Putamen (tissue), 1 donor: ENCODE measurements around the gene RYR2.
A peak's percentile ranks its signal among the peaks of the same experiment; 100 is the strongest.
"Not testable (repeated sequence)": the region's sequence is repeated elsewhere in the genome, so short reads cannot be mapped to it uniquely, and the experiment has no call there.

Source experiments
- DNase-seq: peaks from one replicate; pipeline ENCODE4 v3.0.0-alpha.2; 2016; ENCODE audit warnings: low spot score

Gene RYR2

DNA sequence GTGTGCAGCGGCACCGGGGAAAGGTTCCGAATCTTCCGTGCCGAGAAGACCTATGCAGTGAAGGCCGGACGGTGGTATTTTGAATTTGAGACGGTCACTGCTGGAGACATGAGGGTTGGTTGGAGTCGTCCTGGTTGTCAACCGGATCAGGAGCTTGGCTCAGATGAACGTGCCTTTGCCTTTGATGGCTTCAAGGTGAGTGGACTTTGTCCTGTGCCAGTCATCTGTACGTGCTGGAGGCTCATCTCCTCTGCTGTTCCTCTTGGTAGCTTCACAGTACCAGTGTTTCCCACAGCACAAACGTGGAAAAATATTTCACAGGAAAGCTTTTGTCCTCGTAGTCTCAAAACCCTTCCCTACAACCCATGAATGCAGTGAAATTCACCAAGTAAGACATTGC is 524.6 kb downstream of the RYR2 start:
- no peak for DNase-seq

DNA sequence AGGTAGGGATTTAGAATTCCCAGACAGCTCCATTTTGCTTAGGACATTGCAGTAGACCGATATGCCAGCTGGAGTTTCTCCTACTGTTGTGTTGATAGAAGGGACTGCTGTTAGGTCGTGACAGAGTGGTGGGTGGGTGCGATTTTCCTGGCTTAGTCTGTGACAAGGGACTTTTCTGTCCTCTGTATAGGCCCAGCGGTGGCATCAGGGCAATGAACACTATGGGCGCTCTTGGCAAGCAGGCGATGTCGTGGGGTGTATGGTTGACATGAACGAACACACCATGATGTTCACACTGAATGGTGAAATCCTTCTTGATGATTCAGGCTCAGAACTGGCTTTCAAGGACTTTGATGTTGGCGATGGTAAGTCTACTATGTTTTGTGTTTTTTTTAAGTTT is 527.0 kb downstream of the RYR2 start:
- DNase-seq: no peak

DNA sequence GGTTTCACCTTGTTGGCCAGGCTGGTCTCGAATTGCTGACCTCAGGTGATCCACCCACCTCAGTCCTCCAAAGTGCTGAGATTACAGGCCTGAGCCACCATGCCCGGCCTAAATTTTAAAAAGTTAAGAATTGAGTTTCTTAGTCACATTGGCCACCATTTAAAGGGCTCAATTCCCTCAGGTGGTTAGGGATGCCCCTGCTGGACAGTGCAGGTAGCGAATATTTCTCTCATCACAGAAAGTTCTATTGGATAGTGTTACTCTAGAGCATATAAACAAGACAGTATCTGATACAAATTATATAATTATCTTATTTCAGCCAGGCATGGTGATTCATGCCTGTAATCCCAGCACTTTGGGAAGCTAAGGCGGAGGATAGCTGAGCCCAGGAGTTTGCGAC is 528.5 kb downstream of the RYR2 start:
- DNase-seq: no peak

DNA sequence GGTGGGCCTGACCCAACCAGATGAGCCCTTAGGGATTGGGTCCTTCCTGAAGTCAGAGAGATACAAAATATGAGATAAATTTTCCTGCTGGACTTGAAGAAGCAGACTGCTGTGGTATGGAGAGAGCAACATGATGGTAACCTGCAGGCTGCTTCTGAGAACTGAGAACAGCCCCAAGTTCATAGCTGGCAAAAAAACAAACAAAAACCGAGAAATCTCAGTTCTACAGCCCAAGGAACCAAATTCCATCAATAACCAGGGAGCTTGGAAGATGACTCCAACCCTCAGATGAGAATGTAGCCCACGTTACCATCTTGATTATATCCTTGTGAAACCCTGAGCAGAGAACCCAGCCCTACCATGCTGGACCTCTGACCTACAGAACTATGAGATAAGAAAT is 532.6 kb downstream of the RYR2 start:
- DNase-seq: no peak

DNA sequence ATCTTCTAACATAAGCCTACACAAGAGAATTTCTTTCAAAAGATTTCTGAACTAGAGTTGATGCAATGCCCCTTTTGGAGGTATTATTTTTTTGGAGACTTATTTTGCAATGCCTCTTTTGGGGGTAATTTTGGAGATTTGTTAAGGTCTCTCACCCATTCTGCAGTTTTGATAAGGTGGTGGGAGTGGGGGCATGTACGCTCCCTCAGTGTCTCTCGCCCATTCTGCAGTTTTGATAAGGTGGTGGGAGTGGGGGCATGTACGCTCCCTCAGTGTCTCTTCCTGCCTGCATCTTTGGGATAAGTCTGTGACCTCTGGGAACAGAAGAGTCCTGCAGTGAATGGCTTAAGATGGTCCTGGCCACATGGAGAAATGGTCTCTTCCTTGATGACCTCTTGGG is 536.6 kb downstream of the RYR2 start:
- no peak for DNase-seq

DNA sequence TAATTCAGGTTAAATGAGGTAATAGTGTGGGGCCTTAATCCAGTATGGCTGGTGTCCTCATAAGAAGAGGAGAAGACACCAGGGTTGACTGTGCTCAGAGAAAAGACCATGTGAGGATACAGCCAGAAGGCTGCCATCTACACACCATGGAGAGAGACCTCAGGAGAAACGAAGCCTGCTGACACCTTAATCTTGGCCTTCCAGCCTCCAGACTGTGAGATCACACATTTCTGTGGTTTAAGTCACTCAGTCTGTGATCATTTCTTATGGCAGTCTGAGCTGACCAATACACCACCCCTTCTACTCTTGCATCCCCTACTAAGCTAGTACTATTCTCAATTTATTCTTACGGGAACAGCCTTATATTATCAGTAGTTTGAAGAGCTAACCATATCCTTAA is 538.7 kb downstream of the RYR2 start:
- DNase-seq: no peak

DNA sequence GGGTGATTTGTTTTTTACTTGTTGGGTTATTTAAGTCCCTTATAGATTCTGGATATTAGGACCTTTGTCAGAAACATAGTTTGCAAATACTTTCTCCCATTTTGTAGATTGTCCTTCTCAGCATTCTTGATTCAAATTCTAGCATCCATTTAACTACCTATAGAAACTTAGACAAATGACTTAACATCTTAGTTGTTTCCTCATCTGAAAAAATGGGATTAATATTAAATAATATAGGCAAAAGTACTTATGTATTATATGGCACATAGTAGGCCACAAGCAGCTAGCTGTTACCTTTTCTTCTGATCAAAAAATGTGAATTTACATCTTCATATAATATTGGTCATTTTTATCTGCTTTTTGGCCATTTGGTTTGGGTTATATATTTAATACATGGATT is 541.3 kb downstream of the RYR2 start:
- no peak for DNase-seq

DNA sequence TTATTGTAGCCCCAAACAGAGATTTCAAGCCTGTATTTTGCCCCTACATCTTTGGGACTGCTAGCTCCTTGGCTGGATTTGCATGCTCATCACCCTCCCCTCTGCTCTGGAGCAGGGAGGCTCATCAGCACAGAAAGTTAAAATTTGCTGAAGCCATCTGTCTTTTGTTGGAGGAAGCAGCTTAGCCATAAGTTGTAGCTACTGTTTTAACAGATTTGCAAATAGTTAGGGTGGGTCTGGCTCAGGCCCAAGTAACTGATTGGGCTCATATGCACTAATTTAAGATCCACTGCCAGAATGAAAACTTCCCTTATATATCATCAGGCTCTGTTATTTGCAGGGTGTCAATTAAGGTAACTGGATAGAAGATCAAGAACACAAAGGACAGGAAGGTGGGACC is 541.8 kb downstream of the RYR2 start:
- DNase-seq: no peak

DNA sequence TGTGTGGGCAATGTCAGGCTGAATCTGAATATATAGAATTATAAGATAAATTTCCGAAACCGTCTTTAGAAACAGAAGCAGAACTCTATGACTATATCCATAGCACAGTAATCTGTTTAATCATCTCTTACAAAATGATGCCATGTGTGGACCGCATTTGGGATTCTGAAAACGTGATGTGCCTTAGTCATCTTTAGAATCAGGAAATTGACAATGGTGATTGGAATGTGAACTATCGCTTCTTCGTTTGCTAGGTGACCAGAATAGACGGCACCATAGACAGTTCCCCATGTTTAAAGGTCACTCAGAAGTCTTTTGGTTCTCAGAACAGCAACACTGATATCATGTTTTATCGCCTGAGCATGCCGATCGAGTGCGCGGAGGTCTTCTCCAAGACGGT is 548.4 kb downstream of the RYR2 start:
- no peak for DNase-seq

DNA sequence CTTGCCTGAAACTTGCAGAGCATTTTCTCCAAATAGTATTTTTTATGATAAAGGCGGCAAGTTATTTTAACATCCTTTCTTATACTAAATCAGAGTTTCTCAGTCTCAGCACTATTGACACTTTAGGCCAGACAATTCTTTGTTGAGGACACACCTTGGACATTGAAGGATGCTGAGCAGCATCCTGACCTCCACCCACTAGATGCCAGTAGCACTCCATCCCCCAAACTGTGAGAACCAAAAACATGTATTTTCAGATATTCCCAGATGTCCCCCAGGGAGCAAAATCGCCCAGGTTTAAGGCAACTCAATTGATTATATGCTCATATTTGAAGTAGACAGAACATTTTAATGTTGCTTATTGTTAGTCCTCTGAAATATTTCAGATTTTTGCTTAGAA is 549.4 kb downstream of the RYR2 start:
- no peak for DNase-seq

DNA sequence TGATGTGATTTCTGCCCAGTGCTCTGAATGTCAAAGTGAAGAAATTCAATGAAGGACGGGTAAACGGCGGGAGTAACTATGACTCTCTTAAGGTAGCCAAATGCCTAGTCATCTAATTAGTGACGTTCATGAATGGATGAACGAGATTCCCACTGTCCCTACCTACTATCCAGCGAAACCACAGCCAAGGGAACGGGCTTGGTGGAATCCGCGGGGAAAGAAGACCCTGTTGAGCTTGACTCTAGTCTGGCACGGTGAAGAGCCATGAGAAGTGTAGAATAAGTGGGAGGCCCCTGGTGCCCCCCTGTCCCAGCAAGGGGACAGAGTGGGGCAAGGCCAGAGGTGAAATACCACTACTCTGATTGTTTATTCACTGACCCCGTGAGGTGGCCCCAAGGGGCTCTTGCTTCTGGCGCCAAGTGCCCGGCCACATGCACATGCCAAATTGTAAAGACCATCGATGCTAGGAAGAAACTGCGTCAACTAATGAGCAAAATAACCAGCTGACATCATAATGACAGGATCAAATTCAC is 561.1 kb downstream of the RYR2 start:
- DNase-seq: not testable (repeated sequence)

DNA sequence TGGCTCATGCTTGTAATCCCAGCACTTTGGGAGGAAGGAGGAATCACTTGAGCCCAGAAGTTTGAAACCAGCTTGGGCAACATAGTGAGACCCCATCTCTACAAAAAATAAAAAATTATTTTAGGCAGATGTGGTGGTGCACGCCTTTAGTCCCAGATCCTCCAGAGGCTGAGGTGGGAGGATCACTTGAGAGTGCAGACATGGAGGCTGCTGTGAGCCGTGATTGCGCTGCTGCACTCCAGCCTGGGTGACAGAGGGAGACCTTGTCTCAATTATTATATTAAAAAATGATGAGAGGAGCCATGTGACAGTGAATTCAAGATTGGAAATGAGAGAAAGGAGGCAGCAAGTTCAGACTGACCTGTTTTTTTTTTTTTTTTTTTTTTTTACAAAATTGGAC is 566.4 kb downstream of the RYR2 start:
- DNase-seq: no peak

DNA sequence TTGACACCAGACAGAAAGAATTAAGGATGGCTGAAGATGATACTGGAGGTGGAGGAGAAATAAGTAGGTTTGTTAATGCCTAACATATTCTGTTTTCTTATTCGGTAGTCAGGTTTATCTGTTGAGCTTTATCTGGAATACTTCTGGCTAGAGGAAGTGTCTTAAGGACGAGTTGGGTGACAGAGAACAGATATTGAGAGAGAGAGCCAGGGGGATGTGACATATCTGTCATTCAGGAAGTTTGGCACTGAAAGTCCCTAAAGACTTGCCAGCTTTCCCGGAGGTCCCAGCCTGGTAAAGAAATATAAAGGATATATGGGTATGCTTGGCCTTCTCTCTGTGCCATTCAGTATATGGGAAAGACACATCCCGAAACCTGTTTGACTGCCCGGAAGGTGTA is 568.2 kb downstream of the RYR2 start:
- DNase-seq: no peak

DNA sequence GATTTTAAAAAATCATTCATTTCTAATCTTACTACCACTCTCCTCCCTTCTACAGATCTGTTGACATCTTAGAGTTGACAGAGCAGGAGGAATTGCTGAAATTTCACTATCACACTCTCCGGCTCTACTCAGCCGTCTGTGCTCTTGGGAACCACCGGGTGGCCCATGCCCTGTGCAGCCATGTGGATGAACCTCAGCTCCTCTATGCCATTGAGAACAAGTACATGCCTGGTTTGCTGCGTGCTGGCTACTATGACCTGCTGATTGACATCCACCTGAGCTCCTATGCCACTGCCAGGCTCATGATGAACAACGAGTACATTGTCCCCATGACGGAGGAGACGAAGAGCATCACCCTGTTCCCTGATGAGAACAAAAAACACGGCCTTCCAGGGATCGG is 572.0 kb downstream of the RYR2 start:
- no peak for DNase-seq

DNA sequence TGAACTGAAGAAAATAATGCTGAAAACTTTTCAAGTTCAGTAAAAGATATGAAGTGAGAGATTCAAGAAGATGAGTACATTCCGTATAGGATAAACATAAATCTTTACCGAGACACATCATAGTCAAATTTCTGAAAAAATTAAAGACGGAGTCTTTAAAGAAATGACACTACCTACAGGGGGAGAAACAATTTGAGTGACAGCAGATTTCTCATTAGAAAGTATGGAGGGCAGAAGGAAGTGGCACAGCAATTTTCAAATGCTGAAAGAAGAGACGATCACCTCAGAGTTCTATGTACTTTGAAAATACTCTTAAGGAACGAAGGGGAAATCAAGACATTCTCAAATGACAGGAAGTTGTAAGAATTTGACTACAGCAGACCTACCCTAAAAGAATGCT is 577.6 kb downstream of the RYR2 start:
- DNase-seq: no peak

DNA sequence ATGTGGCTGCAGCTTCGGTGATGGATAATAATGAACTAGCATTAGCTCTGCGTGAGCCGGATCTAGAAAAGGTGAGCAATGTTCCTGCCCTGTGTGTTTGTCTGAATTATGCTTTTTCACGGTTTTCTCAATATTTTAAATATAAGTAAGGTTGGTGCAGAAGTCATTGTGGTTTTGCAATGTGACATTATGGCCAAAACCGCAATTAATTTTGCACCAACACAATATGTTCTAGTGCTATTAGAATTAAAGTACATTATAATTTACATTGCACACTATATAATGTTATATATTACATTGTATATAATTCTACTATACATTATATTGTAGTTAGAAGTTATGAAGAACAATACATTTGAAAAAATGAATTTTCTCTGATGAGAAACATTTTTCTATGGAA is 592.9 kb downstream of the RYR2 start:
- no peak for DNase-seq

DNA sequence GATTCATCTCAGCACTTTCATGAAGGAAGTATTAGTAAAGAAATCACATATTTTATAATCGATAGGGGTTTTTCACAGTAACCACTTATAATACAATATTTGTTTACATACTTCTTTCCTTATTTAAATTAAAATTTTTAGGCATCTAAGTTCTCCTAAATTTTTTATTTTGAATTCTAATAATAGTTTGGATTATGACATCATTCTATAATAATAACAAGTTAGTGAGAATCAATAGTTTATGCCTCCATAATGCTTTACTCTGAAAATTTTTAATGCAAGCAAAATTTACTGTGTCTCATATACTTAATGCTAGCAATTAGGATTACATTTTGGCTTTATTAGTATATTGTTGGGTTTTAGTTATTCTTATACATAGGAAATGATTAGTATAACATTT is 596.6 kb downstream of the RYR2 start:
- DNase-seq: no peak

DNA sequence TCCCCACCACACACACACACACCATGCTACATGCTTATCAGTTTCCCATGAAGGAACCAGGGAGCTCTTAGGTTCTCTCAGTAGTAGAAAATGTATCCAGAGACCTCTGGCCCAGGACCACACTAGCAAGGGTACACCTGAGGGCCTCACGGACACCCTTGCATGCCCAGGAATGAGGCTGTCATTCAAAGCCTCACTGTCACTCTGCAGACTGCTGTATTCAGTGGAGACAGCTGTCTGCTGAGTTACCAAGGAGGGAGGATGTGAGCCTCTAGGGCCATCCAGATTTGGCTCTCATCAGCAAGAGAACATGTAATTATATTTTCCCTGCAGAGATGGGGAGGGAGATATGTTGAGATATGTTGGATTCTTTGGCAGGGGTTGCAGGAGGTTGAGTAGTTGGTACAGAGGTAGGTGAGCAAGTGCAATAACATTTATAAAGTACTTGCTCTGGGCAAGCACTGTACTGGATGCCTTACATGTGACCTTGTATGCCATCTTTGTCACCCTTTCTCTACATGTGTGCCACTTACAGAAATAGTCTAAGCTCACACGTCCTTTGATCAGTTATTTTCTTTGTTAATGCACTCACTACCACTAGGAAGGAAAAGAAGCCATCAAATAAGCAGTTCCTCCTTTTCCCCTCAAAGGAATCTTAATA is 598.2 kb downstream of the RYR2 start:
- DNase-seq: no peak

DNA sequence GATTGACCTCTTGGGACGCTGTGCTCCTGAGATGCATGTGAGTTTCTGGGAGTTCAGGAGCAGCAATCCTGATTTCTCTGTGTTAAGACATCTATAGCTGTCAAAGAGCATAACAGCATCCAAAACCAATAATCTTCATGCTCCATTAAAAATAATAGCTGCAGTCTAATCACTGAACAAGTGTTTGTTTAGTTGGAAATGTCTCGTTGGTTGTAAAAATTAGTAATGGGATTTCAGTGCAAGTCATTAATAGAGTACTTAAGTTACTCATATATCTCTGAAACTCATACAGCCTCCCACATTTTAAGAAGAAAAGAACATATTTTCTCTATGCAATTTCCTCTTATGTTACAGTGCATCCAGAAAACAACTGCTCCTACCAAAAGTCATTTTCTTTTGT is 599.0 kb downstream of the RYR2 start:
- no peak for DNase-seq

DNA sequence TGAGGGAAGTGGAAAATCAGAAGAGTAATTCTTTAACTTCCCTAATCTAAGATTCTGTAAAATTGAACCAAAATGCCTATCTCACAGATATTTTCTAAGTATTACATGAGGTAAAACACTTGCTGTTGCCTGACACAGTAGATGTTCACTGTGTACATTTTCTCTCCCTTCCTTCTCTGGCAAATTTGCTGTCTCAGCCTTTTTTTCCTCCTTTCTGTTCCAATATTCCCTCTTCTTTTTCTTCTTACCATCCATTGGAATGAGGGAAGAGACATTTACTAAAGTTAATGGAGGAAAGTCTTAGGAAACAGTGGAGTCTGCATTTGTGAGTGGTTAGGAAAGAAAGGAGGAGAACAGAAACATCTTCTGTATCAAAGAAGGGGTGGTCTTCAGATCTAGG is 608.8 kb downstream of the RYR2 start:
- DNase-seq: no peak

DNA sequence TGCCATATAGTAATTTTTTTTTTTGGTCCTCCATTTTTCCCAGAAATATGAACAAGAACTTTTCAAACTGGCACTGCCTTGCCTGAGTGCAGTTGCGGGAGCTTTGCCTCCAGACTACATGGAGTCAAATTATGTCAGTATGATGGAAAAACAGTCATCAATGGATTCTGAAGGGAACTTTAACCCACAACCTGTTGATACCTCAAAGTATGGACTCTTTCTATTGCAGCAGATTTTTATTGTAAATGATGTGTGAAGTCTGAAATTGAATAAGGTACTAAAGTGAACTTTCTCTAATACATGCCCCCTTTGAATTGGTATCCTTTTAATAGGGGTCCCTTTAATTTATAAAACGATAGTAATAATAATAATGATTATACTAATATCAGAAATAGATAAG is 613.8 kb downstream of the RYR2 start:
- DNase-seq: no peak

DNA sequence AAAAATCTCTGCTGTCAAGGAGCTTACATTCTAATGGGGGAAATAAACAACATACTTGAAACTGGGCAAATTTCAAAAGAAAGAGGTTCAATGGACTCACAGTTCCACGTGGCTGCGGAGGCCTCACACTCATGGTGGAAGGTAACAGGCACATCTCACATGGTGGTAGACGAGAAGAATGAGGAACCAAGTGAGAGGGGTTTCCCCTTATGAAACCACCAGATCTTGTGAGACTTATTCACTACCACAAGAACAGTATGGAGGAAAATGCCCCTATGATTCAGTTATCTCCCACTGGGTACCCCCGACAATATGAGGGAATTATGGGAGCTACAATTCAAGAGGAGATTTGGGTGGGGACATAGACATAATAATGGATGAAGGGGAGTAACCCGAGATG is 622.4 kb downstream of the RYR2 start:
- DNase-seq: no peak

DNA sequence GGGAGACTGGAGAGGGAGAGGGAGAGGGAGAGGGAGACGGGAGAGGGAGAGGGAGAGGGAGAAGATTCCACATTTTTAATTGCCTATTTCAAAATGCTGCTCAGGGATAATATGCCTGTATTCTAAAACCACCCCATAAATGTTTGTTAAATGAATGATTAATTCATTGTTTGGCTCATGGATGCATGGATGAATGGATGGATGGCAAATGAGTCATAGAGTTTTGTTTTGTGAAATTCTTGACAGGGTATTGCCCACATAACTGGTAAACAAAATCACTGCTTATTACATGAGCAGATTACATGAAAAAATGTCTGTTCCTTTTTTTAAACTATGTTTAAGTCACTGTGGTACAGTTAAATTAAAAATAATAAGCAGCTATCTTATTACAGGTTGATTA is 628.3 kb downstream of the RYR2 start:
- no peak for DNase-seq

DNA sequence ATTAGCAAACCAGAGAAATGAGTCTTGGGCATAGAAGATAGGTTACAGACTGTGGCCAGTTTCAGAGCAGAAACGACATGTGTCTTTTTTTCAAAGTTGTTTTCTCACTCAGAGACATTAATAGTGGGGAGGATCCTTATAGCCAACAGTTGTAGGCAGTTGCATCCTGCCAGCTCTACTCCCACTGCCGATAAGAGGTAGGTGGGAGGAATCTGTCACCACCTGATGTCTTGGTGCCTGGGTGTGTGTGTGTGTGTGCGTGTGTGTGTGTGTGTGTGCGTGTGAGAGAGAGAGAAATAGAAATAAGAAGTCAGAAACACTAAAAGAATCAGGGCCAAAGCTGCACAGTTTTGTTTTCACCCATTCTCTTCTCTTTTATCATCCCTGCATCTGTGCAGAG is 629.3 kb downstream of the RYR2 start:
- DNase-seq: peak; percentile 61

DNA sequence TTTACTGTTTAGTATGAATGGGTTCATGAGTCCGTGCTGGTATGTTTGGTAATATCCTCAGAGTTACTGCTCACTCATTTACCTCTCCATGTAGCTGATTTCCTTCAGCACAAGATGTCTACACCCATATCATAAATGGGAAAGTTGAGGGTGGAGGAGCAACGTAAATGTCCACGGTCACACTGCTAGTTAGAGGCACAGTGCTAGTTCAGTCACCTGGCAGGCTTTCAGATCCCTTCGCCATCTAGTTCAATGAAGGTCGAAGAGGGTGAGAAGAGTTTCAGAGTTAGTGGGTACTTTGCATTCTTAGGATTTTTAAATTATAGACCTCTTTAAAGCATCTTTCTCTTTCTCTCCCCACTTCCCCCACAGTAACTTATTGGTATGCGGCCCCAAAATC is 630.0 kb downstream of the RYR2 start:
- DNase-seq: no peak
